SKM-1 (cell line): ENCODE data around the gene MRNIP.
A peak's percentile ranks its signal among the peaks of the same experiment; 100 is the strongest.
"Not testable (repeated sequence)": the region's sequence is repeated elsewhere in the genome, so short reads cannot be mapped to it uniquely, and the experiment has no call there.

Experiments
- DNase-seq: peaks from one replicate; lab custom pipeline; 2025; ENCODE audit not compliant: unreplicated experiment; lab: John Stamatoyannopoulos, UW

The MRNIP gene

GRCh38 chr5:179794575-179794974 is 64.0 kb downstream of the MRNIP start:
- no peak for DNase-seq

- DNase-seq: no peak
Measured at GRCh38 chr5:179794171-179794570, 64.4 kb downstream of the MRNIP start.

- DNase-seq: peak; percentile 81
Measured at GRCh38 chr5:179793468-179794139, 65.0 kb downstream of the MRNIP start, which contains the start of gene LTC4S. Gene LTC4S, plus strand, starts transcription at chr5:179793986. Its CDS starts 95 bp downstream, at chr5:179794081.

GRCh38 chr5:179792612-179793467 is 65.8 kb downstream of the MRNIP start:
- no peak for DNase-seq

- DNase-seq: no peak
Measured at GRCh38 chr5:179791881-179792611, 66.6 kb downstream of the MRNIP start.

GRCh38 chr5:179789278-179789677 is 69.3 kb downstream of the MRNIP start:
- not testable (repeated sequence) for DNase-seq

- no peak for DNase-seq
Measured at GRCh38 chr5:179788193-179788854, 70.3 kb downstream of the MRNIP start.
